GM18858 (cell line): Measurements from ENCODE around the gene DLGAP1.
"Not testable (repeated sequence)": the region's sequence is repeated elsewhere in the genome, so short reads cannot be mapped to it uniquely, and the experiment has no call there.

Experiments
- ATAC-seq: cut with Tn5 transposase; IDR thresholded peaks from one replicate; pipeline ENCODE4 v1.9.1; 2021; ENCODE audit not compliant: unreplicated experiment

Gene DLGAP1

DNA sequence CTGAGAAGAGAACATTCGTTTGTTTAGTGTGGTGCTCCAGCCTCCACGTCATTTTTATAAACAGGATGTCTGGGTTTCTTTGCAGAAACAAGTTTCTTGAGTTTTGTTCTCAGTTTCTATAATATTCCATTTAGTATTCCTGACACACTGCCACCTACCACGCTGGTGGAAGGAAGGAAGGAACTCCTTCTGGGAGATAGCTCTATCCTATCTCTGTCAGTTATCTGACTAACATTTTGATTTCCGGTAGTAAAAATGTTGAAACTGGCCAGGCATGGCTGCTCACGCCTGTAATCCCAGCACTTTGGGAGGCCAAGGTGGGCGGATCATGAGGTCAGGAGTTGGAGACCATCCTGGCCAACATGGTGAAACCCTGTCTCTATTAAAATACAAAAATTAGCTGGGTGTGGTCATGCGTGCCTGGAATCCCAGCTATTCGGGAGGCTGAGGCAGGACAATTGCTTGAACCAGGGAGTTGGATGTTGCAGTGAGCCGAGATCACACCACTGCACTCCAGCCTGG, 804.5 kb downstream of the DLGAP1 start:
- not testable (repeated sequence) for ATAC-seq

DNA sequence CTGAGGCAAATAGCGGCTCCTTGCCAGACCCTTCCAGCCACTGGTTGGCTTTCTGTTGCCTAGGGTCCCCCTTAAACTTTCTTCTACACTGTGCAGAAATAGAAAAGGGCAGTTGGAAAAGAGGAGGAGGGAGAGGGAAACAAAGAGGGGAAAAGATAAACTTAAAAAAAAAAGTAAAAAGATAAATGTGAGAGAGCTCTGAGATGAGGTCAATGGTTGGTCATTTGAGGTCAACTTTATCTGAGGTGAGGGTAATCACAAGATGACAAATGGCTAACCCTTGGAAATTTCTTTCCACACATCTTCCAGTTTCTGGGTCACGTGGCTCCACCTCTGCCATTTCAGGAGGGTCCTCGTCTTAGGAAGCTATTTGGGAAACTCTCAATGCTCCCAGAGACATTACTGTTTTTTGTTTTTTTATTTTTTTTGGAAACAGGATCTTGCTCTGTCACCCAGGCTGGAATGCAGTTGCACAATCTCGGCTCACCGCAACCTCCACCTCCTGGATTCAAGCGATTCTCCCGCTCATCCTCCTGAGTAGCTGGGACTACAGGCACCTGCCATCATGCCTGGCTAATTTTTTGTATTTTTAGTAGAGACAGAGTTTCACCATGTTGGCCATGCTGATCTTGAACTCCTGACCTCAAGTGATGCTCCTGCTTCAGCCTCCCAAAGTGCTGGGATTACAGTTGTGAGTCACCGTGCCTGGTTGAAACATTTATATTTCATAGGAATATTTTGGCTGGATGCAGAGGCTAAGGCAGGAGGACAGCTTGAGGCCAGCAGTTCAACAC, 805.3 kb downstream of the DLGAP1 start:
- no peak for ATAC-seq

DNA sequence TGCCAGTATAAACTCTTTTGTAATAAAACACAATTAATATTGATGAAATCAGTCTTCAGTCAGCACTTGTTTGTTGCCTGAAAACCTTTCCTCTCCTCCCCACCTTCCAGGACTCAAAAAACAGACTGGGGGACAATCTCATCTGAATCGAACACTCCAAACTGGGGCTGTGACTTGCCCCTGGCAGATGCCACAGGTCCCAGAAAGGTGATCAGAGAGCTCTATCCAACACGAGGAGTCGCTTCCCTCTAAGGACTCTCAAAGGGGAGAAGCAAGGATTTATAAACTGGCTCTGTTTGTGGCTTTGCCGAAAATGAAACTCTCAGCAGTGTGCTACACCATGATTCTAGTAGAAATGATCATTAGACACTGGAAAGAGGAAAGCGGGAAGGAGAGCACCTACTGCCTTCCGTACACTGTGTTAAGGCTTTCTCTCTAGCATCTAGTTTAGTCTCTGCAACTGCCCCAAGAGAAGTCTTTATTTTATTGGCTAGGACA, 805.9 kb downstream of the DLGAP1 start:
- no peak for ATAC-seq

DNA sequence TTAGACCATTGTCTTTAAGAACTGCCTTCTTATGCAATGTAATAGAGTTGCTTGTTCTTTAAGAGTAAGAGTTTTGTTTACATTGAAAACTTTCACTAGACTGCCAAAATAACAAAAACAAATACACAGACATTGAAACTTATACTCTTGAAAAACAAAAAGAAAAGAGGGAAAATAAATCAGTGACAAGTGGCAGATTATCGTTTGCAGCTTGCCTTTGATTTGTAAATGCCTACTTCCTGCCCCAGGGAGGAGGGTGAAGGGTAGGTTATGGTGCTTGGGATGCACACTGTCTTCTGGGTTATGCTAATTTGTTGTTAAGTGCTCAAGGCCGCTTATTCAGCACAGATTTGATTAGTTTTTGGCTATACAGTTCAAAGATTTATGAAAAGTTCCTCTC, 806.5 kb downstream of the DLGAP1 start:
- no peak for ATAC-seq

DNA sequence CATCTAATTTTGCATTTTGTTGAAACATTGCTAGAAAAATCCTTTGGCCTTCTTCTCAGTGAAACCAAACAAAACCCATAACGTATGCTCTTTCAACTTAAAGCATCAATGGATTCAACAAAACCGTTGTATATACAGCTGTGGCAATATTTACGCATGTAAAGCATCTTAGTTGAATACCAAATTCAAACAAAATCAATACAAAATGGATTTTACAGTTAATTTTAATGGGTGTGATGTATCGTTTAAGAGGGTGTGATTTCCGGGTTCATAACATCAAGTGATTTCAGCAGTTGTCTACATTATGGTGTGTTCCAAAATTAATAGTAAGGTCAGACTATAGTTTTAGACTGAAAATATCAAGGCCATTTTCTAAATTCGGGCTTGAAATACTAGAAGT, 806.9 kb downstream of the DLGAP1 start:
- no peak for ATAC-seq

DNA sequence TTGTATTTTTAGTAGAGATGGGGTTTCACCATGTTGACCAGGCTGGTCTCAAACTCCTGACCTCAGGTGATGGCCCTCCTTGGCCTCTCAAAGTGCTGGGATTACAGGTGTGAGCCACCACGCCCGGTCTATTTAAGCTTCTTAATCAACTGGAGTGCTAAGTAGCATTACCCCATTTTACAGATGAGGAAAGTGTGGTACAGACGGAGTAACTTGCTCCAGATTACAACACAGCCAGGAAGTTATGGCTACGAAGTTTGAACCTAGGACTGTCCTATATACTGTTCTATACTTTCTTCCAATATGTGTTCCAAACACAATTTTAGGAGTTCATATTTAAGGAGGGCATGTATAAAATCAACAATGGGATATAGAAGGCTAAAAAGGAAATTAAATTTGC, 807.5 kb downstream of the DLGAP1 start:
- no peak for ATAC-seq

DNA sequence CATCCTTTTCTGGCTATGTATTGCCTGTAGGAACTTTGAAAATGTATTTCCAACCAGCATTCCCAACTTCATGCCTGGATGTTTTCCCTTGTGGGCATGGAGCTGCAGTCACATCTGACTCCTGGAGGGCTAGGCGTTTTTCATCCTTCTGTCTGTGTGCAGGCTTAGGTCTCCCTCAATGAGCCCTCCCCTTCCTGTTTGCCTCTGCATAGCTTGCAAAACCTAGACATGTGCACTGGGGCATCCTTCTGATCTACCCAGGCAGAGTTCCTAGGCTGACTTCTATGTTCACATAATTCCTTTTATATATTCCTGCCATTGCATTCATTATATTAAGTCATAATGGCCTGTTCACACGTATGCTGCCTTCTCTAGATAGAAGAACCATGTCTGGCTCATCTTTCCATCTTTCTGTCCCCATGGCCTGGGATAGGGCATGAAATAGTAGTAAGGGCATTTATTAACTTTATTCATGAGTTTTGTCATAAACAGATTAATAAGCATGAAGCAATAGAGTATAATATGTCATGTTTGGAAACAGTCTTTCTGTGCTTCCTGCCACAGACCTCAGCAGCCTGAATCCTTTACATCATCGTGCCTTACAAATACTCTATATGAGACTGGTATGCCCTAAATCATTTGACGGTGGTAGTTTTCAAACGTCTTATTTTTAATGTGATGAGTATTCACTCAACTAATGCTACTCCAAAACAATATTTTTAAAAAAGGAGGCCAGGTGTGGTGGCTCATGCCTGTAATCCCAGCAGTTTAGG, 809.5 kb downstream of the DLGAP1 start:
- no peak for ATAC-seq

DNA sequence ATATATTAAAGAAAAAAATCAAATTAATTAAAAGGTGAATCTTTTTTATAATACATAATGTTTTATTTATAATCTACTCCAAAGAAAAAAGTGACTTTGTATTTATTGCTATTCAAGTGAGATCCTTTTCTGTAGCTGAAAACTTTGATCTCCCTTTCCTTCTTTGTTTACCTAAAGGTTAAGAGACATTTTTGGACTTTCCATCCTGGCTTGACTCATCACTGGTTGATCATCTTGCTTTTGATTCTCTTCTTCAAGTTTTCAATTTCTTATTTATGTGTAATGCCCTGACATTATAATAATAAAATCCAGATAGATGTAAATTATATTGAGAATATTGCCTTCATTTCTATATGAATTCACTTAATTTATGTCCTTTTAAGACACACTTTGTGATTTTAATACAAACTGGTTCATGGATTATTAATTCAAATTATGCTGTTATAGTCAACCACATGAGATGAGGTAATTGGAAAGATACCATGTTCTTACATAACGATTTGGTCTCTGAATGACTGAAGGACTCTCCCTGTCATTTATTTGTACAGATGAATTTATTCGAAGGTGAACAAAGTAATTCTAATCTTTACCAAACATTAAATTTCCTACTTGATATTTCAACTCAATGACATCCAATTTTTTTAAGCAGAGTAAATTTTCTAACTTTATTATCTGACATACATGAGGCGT, 820.7 kb downstream of the DLGAP1 start:
- no peak for ATAC-seq

DNA sequence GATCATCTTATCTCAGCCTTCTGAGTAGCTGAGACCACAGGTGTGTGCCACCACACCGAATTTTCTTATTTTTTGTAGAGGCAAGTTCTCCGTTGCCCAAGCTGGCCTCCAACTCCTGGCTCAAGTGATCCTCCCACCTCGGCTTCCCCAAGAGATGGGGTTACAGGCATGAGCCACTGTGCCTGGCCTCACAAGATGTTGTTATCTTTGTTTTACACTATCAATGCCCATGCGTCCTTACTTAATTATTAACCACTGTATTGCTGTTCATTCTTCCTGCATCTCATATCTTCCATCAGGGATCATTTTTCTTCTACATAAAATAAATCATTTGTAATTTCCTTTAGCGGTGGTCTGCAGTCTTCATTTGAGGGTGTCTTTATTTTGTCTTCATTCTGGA, 823.2 kb downstream of the DLGAP1 start:
- no peak for ATAC-seq

DNA sequence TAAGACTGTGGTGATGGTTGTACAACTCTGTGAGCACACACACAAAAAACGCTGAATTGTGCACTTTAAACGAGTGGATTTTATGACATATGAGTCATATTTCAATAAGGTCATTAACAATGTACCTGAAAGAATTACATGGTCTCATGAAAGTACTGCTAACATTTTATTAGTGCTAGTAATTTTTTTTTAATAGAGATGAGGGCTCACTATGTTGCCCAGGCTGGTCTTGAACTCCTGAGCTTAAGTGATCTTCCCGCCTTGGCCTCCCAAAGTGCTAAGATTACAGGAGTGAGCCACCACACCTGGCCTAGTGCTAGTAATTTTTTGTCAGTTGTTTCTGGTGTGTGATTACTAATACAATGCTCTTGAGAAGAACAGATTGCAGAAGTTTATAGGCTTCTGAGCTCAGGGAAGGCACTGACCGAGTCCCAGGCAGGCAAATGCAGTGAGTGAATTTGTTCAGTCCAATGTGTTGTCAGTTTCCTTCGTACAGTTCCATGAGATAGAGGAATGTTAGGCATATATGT, 828.1 kb downstream of the DLGAP1 start:
- ATAC-seq = no peak

DNA sequence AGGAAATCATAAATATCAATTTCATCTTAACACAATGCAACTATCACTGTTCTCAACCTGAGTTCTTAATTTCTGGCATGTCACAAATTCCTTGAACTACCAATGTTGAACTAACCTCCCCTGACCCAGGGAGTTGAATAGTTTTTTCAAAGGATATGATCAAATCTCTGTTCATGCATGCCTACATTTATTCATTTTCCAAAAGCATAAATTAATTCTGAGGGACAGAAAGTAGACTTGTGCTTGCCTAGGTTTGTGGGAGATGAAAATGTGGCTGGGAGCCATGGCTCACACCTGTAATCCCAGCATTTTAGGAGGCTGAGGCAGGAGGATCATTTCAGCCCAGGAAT, 829.4 kb downstream of the DLGAP1 start:
- no peak for ATAC-seq

DNA sequence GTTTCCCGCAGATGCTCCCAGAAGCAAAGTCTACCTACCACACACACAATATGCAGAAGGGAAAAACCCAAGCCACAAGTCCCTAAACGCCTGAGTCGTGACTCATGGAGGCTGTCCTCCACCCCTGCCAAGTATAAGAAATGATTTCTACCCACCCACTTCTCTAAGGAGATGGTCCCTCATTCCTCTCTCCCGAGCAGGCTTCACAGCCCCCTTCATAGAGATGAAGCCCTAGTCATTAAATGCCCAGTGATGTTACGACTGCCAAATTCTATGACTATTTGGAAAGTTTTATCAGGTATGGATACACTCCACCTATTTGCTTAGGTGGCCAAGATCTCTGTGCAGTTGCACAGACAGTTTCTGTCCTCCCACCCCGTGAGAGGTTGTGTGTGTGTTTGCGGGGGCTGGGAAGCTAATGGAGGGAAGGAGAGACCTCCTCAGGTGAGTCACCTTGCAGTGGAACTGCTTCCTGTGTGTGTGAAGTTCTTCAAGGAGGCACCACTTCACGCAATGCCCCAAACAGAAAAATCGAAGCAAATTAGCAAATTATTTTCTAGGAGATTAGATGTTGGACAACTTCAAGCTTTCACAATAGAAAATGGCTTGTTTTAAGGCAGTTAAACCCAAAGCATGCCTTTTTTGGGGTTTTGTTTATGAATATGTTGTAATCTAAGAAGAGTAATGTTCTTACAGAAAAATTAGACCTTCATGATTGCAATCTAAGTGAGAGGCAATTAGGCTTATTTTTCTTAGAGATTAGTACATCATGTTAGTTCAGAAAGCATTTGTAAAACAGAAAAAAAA, 830.0 kb downstream of the DLGAP1 start:
- no peak for ATAC-seq

DNA sequence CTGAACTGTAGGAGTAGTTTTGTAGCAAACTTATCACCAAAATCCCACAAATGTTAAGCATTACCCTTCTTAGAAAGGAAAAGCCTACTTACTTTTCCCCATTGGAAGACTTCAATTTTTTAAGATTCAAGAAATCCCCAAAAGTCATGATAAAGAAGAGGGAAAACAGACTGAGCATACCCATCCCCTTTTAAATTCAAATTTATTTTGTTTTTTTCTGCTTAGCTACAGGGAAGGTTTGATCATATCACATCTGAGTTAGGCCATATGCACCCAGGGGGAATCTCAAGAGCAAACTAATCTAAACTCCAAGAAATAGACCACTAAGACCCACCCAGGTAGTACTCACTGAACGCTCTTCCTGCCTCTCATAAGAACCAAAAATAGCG, 830.6 kb downstream of the DLGAP1 start:
- no peak for ATAC-seq

DNA sequence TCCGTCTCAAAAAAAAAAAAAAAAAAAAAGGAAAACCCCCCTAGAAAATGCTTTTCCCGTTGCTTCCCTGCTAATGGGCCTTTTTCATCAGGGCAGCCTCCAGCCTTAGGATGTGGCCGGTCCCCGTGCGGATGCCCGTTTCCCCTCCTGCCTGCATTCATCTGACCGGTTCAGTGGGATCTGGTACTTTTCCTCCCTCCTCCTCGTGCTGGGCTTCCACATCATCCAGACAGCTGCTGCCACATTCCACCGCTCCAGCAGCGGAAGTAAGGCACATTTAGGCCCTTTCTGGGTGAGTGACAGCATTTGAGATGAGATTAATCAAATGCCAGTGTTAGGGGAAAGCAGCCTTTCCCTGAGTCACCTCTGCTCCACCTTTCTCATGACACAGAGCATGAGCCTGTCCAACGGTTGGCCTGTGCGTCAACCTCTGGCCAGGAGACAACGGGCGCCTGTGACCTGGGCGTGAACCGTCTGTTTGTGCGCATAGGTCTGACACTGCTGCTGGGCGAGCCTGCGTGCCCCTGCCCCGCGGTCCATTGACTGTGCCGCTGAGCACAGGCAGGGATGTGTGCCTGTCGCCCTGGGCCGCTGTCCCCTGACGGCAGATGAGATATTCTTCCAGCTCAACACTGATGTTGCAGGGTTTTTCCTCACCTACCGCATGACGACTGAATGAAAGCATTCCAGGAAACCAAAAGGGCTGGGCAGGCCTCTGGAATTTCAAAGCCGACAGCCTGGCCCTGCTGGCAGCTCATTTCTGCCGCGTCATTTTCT, 831.1 kb downstream of the DLGAP1 start:
- ATAC-seq = no peak

DNA sequence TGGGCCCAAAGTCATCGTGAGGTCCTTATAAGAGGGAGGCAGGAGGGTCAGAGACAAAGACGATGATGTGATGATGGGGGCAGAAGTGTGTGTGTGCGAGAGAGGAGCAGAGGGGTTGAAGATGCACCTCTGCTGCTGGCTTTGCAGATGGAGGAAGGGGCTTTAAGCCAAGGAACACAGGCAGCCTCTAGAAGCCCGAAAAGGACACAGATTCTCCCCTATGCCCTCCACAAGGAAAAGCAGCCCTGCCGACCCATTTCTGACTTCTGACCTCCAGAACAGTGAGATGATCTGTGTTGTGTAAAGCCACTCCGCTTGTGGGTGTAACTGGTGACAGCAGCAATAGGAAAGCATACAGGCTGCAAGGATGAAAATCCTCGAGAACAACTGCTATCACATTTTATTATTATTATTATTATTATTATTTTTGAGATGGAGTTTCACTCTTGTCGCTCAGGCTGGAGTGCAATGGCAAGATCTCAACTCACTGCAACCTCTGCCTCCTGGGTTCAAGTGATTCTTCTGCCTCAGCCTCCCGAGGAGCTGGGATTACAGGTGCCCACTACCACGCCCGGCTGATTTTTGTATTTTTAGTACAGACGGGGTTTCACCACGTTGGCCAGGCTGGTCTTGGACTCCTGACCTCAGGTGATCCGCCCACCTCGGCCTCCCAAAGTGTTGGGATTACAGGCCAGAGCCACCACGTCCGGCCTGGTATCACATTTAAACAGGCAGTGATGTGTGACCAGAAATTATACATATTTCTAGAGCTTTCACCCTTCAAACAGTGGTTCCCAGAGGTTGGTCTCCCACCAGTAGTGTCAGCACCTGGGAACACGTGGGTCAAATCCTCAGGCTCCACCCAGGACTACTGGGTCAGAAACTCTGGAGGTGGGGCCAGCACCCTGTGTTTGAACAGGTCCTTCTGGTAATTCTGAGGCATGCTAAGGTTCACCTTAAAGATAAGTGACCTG, 834.7 kb downstream of the DLGAP1 start:
- ATAC-seq = no peak

DNA sequence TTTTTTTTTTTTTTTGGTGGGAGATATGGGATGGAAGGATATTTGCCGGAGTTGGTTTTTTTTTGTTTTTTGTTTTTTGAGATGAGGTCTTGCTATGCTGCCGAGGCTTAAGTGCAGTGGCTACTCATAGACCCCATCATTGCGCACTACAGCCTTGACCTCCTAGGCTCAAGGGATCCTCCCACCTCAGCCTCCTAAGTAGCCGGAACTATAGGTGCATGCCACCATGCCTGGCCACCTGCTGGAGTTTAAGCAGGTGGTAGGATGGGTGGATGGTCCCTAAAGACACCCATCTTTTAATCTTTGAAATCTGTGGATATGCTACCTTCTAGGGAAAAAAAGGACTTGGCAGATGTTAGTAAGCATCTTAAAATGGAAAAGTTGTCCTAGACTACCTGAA, 835.4 kb downstream of the DLGAP1 start:
- ATAC-seq = no peak

DNA sequence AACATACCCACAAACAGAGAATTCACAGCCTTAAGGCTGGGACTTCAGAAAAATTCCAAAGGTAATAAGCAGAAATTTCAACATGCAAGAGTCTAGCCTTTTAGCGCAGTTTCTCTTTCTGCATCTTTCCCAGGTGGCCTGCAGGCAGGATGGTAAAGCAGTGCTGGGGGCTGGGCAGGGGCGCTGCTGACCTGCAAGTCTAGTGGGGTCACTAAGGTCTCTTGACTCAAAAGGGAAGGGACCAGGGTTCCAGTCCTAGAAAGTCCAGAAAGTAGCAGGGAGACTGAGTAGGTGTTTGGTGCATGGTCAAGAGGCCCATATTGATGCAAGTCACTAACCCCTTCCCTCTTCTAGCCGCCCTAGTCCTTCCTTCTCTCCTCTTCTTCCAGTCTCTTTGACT, 835.9 kb downstream of the DLGAP1 start:
- ATAC-seq = no peak

DNA sequence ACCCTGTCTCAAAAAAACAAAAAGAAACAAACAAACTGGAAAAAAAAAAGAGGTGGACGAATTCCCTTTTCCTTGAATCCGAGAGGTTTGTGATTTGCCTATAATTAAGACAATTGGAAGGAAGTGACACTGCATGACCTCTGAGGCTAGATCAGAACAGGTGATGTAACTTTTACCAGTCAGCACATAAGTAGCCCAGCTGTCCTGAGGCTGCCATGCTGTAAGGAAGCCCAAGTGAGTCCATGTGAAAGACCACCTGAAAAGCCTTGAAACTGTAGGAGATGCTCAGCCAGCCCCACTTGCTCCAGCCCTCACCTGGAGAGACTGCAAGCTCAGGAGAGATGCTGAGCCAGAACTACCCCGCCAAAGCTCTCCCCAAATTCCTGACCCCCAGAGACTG, 838.4 kb downstream of the DLGAP1 start:
- no peak for ATAC-seq

DNA sequence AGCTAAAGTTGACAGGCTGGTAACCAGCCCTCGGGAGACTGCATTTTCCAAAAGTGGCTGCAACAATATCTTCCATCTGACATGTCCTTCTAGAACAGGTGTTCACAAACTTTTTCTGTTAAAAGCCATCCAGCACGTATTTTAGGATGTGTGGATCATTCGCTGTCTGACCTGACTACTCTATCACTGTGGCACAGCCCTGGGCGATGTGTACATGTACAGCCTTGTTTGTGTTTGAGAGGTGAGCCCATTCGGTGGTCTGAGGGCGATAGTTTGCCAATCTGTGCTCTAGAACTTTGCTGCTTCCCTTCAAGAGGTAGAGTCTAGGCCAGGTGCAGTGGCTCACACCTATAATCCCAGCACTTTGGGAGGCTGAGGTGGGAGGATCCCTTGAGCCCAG, 839.0 kb downstream of the DLGAP1 start:
- no peak for ATAC-seq
